ENCODE results near the gene KCNN4.

The KCNN4 gene

GRCh38 chr19:43780706-43781525 is at the start of gene KCNN4 (continued):
- TF ChIP-seq ZNF658 (tag by site-specific recombination; IDR thresholded peaks at IDR 0.05) (no peak), ZNF280C (tag by site-specific recombination; IDR thresholded peaks at IDR 0.05) (peak; percentile 83; the same call in 1 of the 2 replicates), ZNF157 (tag by site-specific recombination; IDR thresholded peaks at IDR 0.05) (no peak; the same call in 1 of the 2 replicates), PRDM2 (tag by site-specific recombination; IDR thresholded peaks at IDR 0.05; ENCODE audit: borderline replicate concordance) (no peak), ZNF596 (tag by site-specific recombination; IDR thresholded peaks at IDR 0.05) (no peak), ZNF10 (tag by site-specific recombination; IDR thresholded peaks at IDR 0.05) (no peak), ZSCAN18 (tag by site-specific recombination; IDR thresholded peaks at IDR 0.05) (no peak), ZNF132 (tag by site-specific recombination; IDR thresholded peaks at IDR 0.05; ENCODE audit: borderline replicate concordance) (no peak), ZNF473 (tag by site-specific recombination; IDR thresholded peaks at IDR 0.05) (no peak), ZNF416 (tag by site-specific recombination; IDR thresholded peaks at IDR 0.05) (no peak), ZBTB1 (tag by site-specific recombination; IDR thresholded peaks at IDR 0.05) (no peak), IKZF3 (tag by site-specific recombination; IDR thresholded peaks at IDR 0.05) (no peak), REST (tag by site-specific recombination; IDR thresholded peaks at IDR 0.05) (no peak), ZNF791 (tag by site-specific recombination; IDR thresholded peaks at IDR 0.05) (no peak), ZBTB8A (tag by site-specific recombination; IDR thresholded peaks at IDR 0.05) (no peak), KLF8 (tag by site-specific recombination; IDR thresholded peaks at IDR 0.05) (no peak), ZNF280D (tag by site-specific recombination; IDR thresholded peaks at IDR 0.05) (no peak), ZNF514 (tag by site-specific recombination; IDR thresholded peaks at IDR 0.05) (no peak), ZNF747 (tag by site-specific recombination; IDR thresholded peaks at IDR 0.05) (peak; percentile 64; the same call in 1 of the 2 replicates), ZNF621 (tag by site-specific recombination; IDR thresholded peaks at IDR 0.05) (0 out of 2 replicates have a peak, but pooled peaks have one; percentile 9), ZNF362 (tag by site-specific recombination; IDR thresholded peaks at IDR 0.05) (no peak)
